Stimulated activated CD4-positive, alpha-beta T cell treated with anti-CD3 and anti-CD28 coated beads, Interleukin-1b, Interleukin-23, amount 100 ng/mL, for 48 hours (primary cell): ENCODE results near the gene ATP2B1.

Source experiments
- DNase-seq: peaks from one replicate; pipeline ENCODE4 v3.0.0-alpha.2; 2020

The ATP2B1 gene

DNA sequence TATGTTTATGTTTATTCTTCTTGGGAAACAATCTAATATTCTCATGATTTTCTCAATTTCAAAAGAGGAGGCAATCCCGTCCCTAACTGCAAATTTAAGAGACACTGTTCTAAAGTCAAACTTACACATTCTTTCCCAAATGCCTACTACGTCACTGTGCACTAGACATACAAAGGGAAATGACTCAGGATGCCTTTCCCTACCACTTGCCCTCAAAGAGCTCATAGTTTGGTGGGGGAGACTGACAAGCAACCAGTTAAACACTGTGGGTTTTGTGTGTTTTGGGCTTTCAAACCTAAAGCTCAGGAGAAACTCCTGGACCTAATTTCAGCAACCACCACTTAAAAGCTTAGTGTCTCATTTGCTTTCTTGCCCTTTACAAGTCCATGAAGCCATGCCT is 58.4 kb downstream of the ATP2B1 start:
- no peak for DNase-seq

DNA sequence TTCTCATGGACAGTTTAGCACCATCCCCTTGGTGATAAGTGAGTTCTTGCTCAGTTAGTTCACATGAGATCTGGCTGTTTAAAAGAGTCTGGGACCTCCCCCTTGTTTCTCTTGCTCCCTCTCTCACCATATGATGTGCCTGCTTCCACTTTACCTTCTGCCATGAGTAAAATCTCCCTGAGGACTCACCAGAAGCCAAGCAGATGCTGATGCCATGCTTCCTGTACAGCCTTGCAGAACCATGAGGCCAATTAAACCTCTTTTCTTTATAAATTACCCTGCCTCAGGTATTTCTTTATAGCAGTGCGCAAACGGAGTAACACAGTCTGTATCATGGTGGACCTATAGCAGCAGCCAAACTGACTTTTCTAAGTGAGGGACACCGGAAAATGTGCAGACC is 58.8 kb downstream of the ATP2B1 start:
- DNase-seq, result no peak

DNA sequence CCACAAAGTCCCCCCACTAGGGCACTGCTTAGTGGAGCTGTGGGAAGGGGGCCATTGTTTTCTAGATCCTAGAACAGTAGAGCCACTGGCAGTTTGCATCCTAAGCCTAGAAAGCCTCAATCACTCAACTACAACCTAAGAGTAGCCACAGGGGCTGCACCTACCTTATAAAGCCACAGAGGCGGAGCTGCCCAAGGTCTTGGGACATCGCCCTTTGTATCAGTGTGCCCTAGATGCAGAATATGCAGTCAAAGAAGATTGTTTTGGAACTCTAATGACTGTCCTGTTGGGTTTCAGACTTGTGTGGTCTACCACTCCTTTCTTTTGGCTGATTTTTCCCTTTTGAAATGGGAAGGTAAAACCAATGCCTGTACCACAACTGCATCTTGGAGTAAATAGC is 59.5 kb downstream of the ATP2B1 start:
- no peak for DNase-seq

DNA sequence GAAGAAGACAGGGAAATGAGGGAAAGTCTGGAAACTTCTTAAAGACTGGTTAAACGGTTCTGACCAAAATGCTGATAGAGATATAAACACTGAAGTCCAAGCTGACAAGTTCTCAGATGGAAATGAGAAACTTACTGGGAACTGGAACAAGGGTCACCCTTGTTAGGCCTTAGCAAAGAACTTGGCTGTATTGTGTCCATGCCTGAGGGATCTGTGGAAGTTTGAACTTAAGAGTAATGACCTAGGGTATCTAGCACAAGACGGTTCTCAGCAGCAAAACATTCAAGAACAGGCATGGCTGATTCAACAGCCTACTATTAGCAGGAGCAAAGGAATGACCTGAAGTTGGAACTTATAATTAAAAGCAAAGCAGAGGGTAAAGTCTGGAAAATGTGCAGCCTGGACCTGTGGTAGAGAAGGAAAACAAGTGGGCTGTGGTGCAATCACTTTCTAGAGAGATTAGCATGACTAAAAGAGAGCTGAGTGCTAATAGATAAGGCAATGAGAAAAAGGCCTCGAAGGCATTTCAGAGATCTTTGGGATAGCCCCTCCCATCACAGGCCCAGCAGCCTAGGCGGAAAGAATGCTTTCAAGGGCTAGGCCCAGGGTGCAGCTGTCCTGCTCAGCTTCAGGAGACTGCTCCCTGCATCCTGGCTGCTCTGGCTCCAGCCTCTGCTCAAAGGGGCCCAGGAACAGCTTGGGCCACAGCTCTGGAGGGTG is 60.3 kb downstream of the ATP2B1 start:
- no peak for DNase-seq

DNA sequence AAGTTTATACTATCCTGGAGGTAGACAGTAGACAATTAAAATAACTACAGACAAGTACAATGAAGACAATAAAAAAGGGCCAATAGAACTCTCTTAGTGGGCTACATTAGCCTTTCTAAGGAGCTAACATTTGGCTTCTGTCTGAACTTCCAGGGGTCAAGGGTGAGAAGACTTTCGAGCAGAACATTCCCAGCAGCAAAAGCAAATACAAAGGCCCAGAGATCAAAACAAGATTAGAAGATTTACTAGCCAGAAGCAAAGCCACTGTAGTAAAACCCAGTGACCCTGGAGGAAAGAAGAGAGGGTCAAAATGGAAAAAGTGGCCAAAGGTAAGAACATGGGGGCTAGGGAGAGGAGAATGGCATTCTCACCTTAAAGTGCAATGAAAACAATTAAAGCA is 63.2 kb downstream of the ATP2B1 start:
- no peak for DNase-seq

DNA sequence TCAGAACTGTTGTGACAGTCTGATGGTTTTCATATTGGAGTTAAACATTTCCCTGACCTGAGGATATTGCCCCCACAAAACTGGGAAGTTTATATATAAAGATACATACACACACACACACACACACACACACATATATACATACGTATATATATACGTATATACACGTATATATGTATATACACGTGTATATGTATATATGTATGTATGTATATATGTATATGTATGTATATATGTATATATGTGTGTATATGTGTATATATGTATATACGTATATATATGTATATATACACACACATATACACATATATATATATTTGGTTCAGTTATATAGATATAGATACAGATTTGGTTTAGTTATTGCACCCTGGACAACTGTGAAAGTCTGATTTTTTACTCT is 65.7 kb downstream of the ATP2B1 start:
- DNase-seq, result no peak

DNA sequence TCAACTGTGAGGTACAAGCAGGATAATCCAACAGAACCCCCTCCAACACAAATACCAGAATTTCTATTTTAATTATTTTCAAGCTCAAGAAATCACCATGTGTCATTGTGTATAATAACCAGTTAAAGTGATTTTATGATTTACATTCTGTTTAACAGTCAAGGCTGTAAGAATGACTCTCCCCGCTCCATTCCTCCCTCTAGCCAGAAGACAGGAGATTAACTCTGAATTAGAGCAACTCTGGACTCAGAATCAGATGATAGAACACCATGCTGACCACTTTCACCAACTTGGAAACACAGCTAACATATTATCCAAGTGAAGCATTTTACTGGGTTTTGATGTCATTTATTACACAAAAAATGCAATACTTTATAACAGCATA is 71.9 kb downstream of the ATP2B1 start:
- DNase-seq, result no peak

DNA sequence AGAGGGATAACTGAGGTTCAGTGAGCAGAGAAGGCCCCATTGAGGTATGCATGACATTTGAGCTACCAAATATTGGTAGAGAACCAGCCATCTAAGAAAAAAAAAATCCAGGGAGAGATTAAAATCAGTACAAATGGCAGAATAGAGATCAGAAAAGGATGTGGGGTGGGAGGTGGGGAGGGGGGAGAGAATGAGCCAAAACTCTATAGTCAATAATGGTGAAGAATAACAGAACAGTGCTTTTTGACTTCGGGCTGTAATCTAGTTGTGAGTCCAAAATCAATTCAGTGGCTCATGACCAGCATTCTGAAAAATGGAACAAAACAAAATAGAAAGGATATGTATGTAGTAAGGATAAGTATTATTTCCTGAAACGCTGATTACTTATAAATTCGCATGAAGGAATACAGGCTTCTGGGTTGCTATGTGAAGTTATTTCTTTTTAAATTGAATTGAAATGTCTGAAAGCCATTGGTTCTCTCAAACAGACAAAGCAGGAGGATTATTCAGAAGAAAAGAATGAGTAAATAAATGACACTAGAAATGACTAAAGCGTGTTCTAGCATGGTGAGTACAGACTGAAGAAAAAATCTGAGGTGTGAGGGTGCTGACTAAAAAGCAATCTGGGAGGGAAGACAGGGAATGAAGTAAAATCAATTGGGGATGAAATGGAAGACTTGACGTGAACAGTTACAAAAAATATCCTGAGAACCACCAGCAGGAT is 72.4 kb downstream of the ATP2B1 start:
- no peak for DNase-seq

DNA sequence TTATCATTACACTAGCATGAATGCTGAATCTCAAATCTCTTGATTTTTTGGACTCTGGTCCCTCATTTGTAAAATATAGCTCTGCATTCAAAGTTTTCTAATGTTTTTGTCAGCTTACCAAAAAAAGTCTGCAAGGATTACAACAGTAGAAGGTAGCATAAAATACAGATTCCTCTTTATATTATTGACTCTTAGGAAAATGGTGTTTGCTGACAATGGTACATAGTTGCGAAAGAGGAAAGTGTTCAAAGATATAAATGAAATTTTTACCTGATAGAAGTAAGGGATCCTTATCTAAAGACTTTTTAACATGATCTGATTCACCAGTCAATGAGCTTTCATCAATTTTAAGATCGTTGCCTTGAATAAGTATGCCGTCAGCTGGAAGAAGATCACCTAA is 74.1 kb downstream of the ATP2B1 start:
- DNase-seq, result no peak

DNA sequence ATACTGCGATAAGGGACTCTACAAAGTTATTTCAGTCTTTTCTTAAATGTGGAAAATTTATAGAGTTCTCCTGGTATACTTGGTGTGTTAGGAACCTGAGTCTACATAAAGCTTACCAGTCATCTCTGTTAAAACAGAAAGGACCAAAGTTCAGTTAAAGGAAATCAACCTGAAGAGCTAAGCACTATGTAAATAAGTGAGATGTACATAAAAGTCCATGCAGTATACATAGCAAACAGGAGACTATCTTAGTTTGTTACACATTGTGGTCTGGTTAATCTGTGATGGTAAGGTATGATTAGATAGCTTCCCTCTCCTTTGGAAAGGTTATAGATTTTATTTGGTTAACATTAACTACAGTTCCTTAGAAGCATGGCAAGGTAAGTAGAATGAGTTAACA is 75.9 kb downstream of the ATP2B1 start:
- no peak for DNase-seq

DNA sequence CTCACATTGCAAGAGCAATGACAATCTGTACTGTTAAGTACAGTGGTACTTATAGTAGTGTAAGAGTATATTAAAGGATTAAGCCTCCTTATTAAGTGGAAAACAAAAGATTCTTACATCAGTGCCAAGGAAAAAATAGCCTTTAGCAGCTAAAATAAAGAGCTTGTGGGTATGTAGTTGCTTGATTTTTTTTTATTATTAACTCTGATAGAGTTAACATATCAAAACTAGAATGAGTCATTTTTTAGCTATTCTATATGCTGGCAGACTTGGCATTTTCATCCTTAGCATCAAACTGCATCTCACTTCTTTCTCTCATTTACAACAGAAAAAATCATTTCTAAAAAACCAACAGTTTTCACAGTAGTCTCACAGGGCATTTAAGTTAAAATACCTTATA is 86.5 kb downstream of the ATP2B1 start:
- no peak for DNase-seq

DNA sequence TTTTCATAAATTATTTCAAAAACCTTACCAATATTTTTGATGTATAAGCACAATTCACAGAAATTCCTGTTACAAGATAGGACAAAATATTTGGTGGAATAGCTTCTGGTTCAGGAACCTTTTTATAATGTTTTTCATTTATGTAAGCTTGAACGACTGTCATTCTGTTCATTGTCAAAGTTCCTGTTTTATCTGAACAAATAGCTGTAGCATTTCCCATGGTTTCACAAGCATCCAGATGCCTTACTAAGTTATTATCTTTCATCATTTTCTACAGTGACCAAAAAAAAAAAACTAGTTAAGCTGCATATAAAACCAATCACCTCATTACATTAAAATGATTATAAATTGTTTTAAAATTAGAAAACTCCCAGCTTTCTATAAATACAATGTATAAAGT is 87.1 kb downstream of the ATP2B1 start:
- DNase-seq, result no peak

DNA sequence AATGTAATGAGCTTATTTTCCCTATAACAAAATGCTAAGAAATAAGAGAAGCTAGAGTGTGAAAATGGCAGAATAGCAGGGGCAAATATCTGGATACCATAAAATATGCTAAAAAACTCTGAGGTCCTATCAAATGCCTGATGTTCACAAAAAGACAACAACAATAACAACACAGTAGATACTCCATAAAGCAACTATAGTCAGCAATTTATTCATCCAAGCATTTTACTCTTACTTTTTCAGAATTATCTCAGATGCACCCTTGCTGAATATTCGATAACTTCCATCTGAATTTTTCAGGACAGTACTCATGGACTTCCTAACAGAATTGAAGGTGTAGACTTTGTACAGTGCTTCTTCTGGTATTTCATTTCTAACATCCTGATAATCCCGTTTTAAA is 88.9 kb downstream of the ATP2B1 start:
- no peak for DNase-seq

DNA sequence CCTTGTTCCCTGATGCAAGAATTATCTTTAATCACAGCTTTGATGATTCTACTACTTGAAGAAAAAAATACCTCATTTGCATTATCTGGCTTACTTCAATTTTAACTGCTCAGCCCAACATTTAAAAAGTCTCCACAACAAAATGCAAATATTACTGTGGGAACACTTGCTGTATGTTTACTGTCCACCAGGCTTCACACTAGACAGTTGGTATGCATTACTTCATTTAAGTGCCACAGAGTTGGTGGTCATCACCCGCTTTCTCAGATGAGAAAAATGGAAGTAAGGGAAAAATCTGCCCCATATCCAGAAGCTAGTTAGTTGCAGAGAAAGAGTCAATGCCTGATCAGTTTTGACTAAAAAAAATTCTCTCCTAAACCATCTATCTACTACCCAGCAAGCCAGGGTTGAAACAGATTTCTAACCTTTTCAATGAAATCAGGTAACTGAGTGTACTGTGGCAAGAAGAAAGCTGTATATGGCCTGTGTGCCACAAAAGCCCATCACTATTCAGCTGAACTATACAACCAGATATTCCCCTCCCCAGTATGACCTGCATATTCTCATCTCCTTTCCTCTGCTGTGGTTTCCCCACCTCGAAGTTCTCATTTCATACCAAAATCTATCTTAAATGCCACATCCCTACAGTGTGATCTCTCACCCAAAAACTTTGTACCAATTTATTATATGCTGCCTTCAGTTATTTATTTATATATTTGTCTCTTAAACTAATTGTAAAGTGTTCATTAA is 90.3 kb downstream of the ATP2B1 start:
- no peak for DNase-seq

DNA sequence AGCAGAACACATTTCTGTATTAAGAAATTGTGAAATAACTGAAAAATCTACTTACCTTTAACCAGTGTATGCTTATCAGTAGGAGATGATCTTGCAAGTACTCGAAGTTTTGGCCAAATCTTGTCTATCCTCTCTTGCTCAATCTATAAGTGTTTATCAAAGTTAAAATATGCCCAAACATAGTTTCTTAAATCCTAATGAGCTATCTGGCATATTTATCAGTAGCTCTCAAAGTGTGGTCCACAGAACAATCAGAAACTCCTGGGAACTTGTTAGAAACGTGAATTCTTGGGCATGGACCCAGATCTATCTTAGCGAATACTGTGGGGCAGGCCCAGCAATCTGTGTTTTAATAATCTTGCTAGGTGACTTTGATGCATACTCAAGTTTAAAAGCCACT is 98.3 kb downstream of the ATP2B1 start:
- DNase-seq, result no peak

DNA sequence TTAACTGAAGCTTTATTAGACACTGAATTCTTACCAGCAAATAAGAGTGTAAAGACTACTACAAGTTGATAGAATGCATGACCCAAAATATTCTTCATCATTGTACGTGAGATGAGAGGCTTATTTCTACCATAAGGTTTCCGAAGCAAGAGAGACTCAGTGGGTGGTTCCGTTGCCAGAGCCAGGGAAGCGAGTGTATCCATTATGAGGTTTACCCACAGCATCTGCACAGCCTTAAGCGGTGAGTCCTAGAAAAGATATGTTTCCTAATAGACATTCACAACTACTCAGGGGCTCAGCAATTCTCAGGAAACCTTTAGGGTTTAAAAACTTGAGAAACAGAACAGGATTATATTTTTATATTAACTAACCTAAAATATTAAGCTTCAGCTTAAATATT is 105.0 kb downstream of the ATP2B1 start:
- no peak for DNase-seq

DNA sequence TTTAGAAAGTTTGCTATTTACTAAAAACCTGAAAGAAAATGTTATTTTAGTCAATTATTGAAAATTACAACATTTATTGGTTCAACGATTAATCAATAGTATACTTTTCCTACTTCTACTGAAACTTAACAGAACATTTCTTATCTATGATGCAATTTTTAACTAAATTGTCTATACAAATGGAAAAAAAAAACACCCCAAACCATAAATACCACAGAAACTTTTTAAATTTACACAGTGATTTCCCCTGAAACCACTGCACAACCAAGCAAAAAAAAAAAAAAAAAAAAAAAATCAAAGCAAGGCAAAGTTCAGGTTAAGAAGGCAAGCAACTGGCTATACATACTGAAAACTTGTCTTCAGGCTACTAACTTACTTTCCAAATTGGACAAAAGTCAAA is 110.9 kb downstream of the ATP2B1 start:
- no peak for DNase-seq

DNA sequence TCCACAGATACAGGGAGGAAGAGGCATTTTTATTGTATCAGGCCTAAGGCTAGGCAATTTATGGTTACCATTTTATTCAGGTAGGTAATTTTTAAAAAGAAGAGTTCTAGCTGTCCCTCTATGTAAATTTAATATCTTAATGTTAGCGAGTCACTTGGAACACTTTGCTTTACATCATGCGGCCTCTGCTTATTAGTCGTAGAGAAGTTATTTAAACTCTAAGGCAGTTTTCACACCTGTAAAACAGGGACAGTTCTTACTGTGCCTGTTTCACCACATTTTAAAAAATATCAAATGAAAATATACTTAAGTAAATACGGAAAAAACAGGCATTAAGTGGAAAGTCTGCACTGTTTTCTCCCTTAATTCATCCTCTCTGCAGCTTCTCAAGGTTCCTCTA is 111.4 kb downstream of the ATP2B1 start:
- peak; percentile 4 for DNase-seq

DNA sequence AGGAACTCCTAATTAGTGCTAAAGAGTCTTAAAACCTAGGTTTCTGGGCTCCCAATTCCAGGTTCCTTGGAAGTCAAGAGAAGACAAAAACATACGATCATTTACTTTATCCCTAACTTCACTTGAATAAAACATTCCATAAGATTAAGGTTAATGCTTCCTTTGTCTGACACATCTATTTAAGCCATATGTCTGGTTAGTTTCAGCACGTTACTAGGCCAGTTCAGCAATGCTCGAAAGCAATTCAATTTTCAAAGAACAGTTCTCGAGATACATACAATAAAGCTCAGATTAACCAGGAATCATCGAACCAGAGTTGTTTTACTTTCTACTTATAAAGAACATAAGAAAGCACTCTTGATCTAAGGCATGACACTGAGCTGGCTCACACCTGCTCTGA is 114.8 kb downstream of the ATP2B1 start:
- DNase-seq, result no peak

DNA sequence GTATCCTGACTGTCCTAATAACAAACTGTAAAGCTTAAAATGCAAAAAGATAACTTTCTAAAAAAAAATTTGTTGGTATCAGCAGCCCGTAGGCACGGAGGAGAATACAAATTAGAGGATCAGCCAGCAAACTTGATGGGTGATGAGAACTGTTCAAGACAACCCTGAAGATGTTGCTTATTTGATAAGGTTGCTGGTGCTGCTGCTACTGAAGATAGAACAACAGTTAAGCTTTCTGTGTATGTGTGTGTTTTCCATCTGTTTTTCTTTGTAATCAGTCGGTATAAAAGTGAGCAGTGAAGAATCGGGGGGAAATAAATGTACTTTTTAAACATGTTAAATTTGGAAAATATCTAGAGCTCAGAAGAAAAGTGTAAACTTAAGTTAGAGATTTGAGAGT is 115.4 kb downstream of the ATP2B1 start:
- DNase-seq, result no peak

DNA sequence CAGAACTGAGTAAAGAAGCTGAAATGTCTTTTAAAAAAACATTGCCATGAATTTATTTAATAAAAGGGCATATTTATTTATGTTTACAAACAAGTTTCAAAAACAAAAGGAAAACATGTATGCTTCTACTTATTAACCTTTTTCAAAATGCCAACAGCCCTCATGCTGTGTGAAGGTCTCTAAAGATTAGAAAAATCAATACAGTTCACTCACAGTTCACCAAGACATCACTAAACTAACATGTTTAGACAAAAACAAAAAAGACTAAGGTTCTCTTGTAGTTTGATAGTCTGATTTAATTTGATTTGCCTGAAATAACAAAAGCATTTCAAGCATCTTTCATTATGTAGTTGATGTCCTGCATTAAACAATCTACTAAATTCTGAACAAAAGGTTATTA is 118.9 kb downstream of the ATP2B1 start:
- DNase-seq, result no peak

DNA sequence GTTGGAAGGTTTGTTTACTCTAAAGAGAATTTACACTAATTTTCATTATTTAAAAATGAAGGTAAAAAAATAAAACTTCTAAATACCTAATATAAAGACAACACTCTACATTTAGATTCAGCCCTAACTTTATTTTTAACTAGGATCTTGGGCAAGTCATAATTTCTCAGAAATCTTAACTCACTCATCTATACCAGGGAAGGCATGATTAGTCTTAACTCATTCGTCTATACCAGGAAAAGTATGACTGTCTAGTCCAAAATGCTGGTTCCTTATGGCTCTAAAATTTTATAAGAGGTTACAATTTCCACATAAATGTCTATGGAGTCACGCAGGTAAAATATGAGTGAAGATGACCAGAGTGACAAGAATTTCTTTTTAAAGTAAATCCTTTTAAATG is 130.1 kb downstream of the ATP2B1 start:
- DNase-seq, result no peak

DNA sequence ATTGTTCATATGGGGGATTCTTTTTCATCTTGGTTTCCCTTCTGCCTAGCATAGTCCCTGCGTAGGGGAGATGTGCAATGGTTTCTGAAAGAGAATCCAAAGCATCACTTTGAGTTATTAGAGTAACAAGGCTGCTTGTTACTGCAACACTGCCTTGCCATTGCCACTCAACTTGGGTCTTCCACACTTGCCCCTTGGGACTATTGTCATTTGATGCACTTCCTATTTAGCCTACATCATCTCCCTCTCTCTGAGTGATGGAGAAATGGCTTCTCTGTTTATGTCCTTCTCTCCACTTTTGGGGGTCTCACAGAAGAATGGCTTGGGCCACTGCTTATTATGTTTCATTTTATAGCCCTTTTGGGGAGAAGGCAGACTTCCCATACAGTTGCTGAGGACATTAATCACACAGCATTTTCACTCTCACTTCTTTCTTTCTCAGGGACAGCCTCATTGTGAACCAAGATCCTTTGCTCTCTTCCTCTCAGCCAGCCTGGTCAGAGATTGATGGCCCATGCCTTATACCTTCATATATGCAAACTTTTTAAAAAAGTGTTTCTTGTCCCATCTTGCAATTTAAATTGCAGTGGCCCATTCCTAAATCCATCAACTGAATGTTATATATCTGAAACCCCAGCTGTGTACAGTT is 131.9 kb downstream of the ATP2B1 start:
- DNase-seq, result no peak

DNA sequence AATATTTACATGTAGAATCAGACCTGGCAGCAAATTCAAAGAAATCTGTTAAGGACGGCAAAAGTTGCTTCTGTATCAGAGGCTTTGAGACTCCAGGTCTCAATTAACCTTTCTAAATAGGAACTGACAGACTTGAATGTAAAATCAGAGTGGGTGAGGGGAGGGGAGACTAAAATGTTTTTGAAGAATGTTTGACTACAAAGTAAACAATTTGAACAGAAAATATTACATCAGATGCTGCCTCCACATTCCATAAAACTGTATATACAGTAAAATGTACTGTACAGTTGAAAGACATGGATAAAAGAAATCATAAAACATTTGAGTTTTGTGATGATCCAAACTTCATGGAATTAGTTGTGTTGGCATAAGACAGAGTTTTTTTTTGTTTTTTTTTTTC is 133.3 kb downstream of the ATP2B1 start:
- DNase-seq, result no peak
